ENCODE results near the gene CD3G.

GRCh38 chr11:118342503-118343161 is 1.5 kb upstream of the CD3G start, which contains the start of gene CD3D:
- TF ChIP-seq CTCF (IDR thresholded peaks at IDR 0.05; ENCODE audit: low read length): no peak
- no peak for TF ChIP-seq EZH2 (optimal IDR thresholded peaks at IDR 0.05; ENCODE audit: low read depth, low read length)
- TF ChIP-seq EZH2phosphoT487 (IDR thresholded peaks at IDR 0.05; ENCODE audit: low read length): no peak
